SU-DHL-6 (cell line): ENCODE results near the gene FFAR1.

Experiments
- CTCF ChIP-seq: fragments of 200-600 bp; sonication (generic); IDR thresholded peaks from one replicate; pipeline ENCODE4 v1.5.1; 2017; ENCODE audit warnings: antibody characterized with exemption, mild to moderate bottlenecking, low read length, moderate library complexity; ENCODE audit not compliant: insufficient read depth, poor library complexity, severe bottlenecking
- EZH2phosphoT487 ChIP-seq: fragments of 200-600 bp; sonication (generic), shearing (Covaris generic); conservative IDR thresholded peaks from 2 replicates; pipeline ENCODE4 v1.6.1; 2018; ENCODE audit warnings: mild to moderate bottlenecking, antibody characterized with exemption, low read length, moderate library complexity, mixed read lengths

- TF ChIP-seq CTCF (no peak), EZH2phosphoT487 (no peak)
These were observed 27.5 kb upstream of the FFAR1 start for GRCh38 chr19:35320065-35320713.
